GM23338 (cell line): ENCODE measurements around the gene UBQLN2. TPM values are rescaled to one million over a fixed set of nuclear protein-coding genes. Genes with fewer than 3 reads are reported as not detected.
A peak's percentile ranks its signal among the peaks of the same experiment; 100 is the strongest.

Source experiments
- ATAC-seq: fragments of 200-7000 bp; cut with Tn5 transposase; 3 replicates; pipeline ENCODE4 v1.9.1; 2020
- DNase-seq: peaks from one replicate; pipeline ENCODE4 v3.0.0-alpha.2; 2015; ENCODE audit warnings: low spot score
- H2AFZ ChIP-seq: fragments of 200-600 bp; sonication (generic); 2 replicates; pipeline ENCODE4 v1.8.0; 2016; ENCODE audit warnings: antibody characterized with exemption, mild to moderate bottlenecking, moderate library complexity
- H3F3A ChIP-seq: fragments of 200-600 bp; sonication (generic); replicated peaks from 2 replicates; pipeline ENCODE4 v1.8.0; 2017; ENCODE audit warnings: antibody characterized with exemption, mixed run types, low read depth
- H3K27ac ChIP-seq: fragments of 200-600 bp; sonication (generic); 2 replicates; pipeline ENCODE4 v1.6.1; 2016; ENCODE audit warnings: low read depth
- H3K27me3 ChIP-seq: fragments of 200-600 bp; sonication (generic); 2 replicates; pipeline ENCODE4 v1.8.0; 2016; ENCODE audit warnings: mild to moderate bottlenecking, mixed run types, moderate library complexity; ENCODE audit not compliant: insufficient read depth
- H3K36me3 ChIP-seq: fragments of 200-600 bp; sonication (generic); 2 replicates; pipeline ENCODE4 v1.8.0; 2016; ENCODE audit warnings: mild to moderate bottlenecking; ENCODE audit not compliant: insufficient read depth
- H3K4me1 ChIP-seq: fragments of 200-600 bp; sonication (generic); 2 replicates; pipeline ENCODE4 v1.8.0; 2016; ENCODE audit warnings: mild to moderate bottlenecking, moderate library complexity; ENCODE audit not compliant: insufficient read depth
- H3K4me2 ChIP-seq: fragments of 200-600 bp; sonication (generic); 2 replicates; pipeline ENCODE4 v1.7.1; 2017; ENCODE audit warnings: mixed run types
- H3K4me3 ChIP-seq: fragments of 200-600 bp; sonication (generic); 2 replicates; pipeline ENCODE4 v1.6.1; 2016; ENCODE audit warnings: mixed run types
- H3K79me2 ChIP-seq: fragments of 200-600 bp; sonication (generic); replicated peaks from 2 replicates; pipeline ENCODE4 v1.8.0; 2017; ENCODE audit warnings: mild to moderate bottlenecking; ENCODE audit not compliant: insufficient read depth
- H3K9me2 ChIP-seq: fragments of 200-600 bp; sonication (generic); 2 replicates; pipeline ENCODE4 v1.8.0; 2017; ENCODE audit not compliant: insufficient read depth
- H4K20me1 ChIP-seq: fragments of 200-600 bp; sonication (generic); replicated peaks from 2 replicates; pipeline ENCODE4 v1.8.0; 2017; ENCODE audit warnings: mild to moderate bottlenecking; ENCODE audit not compliant: insufficient read depth
- H3K27ac Mint-ChIP-seq: 2 replicates; pipeline ENCODE4 v1.8.0; 2020; ENCODE audit warnings: inconsistent platforms, mild to moderate bottlenecking, moderate library complexity, mixed read lengths
- H3K27me3 Mint-ChIP-seq: 3 replicates; pipeline ENCODE4 v1.8.0; 2022; ENCODE audit warnings: low read depth, mild to moderate bottlenecking, moderate library complexity, mixed read lengths, inconsistent platforms; ENCODE audit not compliant: insufficient read depth, poor library complexity
- H3K36me3 Mint-ChIP-seq: 3 replicates; pipeline ENCODE4 v1.8.0; 2021; ENCODE audit warnings: low read depth, mild to moderate bottlenecking, inconsistent platforms, moderate library complexity, mixed read lengths
- H3K4me1 Mint-ChIP-seq: 3 replicates; pipeline ENCODE4 v1.8.0; 2020; ENCODE audit warnings: mild to moderate bottlenecking, inconsistent platforms, mixed read lengths
- H3K4me3 Mint-ChIP-seq: 3 replicates; pipeline ENCODE4 v1.8.0; 2021; ENCODE audit warnings: moderate library complexity, mild to moderate bottlenecking, inconsistent platforms, mixed read lengths
- H3K9me3 Mint-ChIP-seq: 3 replicates; pipeline ENCODE4 v1.8.0; 2020; ENCODE audit warnings: moderate library complexity, mild to moderate bottlenecking, inconsistent platforms, mixed read lengths
- CREB1 ChIP-seq: fragments of 250-450 bp; sonication (Bioruptor Pico); IDR thresholded peaks from 2 replicates; pipeline ENCODE4 v1.5.0; 2020; ENCODE audit warnings: low read depth, mild to moderate bottlenecking, moderate library complexity
- NANOG ChIP-seq: IDR thresholded peaks from 2 replicates; pipeline ENCODE4 v1.6.1; 2016; ENCODE audit warnings: antibody characterized with exemption, borderline replicate concordance
- POLR2AphosphoS5 ChIP-seq: IDR thresholded peaks from 2 replicates; pipeline ENCODE4 v1.6.1; 2016; ENCODE audit warnings: antibody characterized with exemption, low read depth
- STAT1 ChIP-seq: IDR thresholded peaks from one replicate; pipeline ENCODE4 v1.6.1; 2016; ENCODE audit warnings: antibody characterized with exemption; ENCODE audit not compliant: unreplicated experiment
- ZNF114 ChIP-seq: fragments of 250-450 bp; sonication (Bioruptor Pico); IDR thresholded peaks from 2 replicates; pipeline ENCODE4 v1.5.0; 2020; ENCODE audit warnings: mild to moderate bottlenecking, moderate library complexity
- ZNF331 ChIP-seq: fragments of 250-450 bp; sonication (Bioruptor Pico); IDR thresholded peaks from 2 replicates; pipeline ENCODE4 v1.5.0; 2020; ENCODE audit warnings: low read depth, mild to moderate bottlenecking, moderate library complexity
- polyA plus RNA-seq: library from polyadenylated mRNA; unstranded; fragments of >200 nt; fragmentation: Nextera tagmentation; extraction: Ambion mirVana; gene quantifications from 2 replicates; pipeline ENCODE4 v1.2.1, GENCODE V29; 2016
- total RNA-seq: library from RNA; depleted of rRNA; stranded (reverse); fragments of >200 nt; shearing (Covaris generic); gene quantifications from 2 replicates; pipeline ENCODE4 v1.2.3, GENCODE V29; 2014
- TF ChIP-seq, protein P1 (sequence below): fragments of 250-450 bp; sonication (Bioruptor Pico); IDR thresholded peaks from 2 replicates; pipeline ENCODE4 v1.5.0; 2020; ENCODE audit warnings: mild to moderate bottlenecking, moderate library complexity
- TF ChIP-seq, protein P2 (sequence below): IDR thresholded peaks from one replicate; pipeline ENCODE4 v1.6.1; 2018; ENCODE audit warnings: antibody characterized with exemption; ENCODE audit not compliant: unreplicated experiment

The UBQLN2 gene
- total and polyA plus RNA-seq, 2 experiments from 2014 or later, result 21.8 to 35.7 TPM

DNA sequence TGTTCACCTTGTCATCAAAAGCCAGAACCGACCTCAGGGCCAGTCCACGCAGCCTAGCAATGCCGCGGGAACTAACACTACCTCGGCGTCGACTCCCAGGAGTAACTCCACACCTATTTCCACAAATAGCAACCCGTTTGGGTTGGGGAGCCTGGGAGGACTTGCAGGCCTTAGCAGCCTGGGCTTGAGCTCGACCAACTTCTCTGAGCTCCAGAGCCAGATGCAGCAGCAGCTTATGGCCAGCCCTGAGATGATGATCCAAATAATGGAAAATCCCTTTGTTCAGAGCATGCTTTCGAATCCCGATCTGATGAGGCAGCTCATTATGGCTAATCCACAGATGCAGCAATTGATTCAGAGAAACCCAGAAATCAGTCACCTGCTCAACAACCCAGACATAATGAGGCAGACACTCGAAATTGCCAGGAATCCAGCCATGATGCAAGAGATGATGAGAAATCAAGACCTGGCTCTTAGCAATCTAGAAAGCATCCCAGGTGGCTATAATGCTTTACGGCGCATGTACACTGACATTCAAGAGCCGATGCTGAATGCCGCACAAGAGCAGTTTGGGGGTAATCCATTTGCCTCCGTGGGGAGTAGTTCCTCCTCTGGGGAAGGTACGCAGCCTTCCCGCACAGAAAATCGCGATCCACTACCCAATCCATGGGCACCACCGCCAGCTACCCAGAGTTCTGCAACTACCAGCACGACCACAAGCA, 898 bp downstream of the UBQLN2 start:
- peaks cover 17% of the 10 kb centered on the region for H3K36me3 Mint-ChIP-seq
- Histone ChIP-seq H3K27ac (no peak overlapping the region; the same call in 1 of the 2 replicates), H3K36me3 (no peaks in the 10 kb centered on the region; the same call in 1 of the 2 replicates), H3K9me2 (no peaks in the 10 kb centered on the region), H3F3A (no peaks in the 10 kb centered on the region), H3K4me2 (peak overlapping the region; percentile 89), H3K4me1 (peaks cover 23% of the 10 kb centered on the region), H4K20me1 (peaks cover 12% of the 10 kb centered on the region; the same call in 1 of the 2 replicates), H3K79me2 (peaks cover 51% of the 10 kb centered on the region), H3K27me3 (no peaks in the 10 kb centered on the region), H2AFZ (no peak overlapping the region), H3K4me3 (peak overlapping the region; percentile 83)
- peak overlapping the region; percentile 77 for H3K27ac Mint-ChIP-seq
- DNase-seq, result peak; percentile 3
- ATAC-seq, result peak; percentile 14; the same call in 2 of the 3 replicates
- H3K27me3 Mint-ChIP-seq, result no peaks in the 10 kb centered on the region
- peak overlapping the region; percentile 88 for H3K4me3 Mint-ChIP-seq
- no peaks in the 10 kb centered on the region for H3K9me3 Mint-ChIP-seq
- H3K4me1 Mint-ChIP-seq, result peaks cover 13% of the 10 kb centered on the region; the same call in 2 of the 3 replicates
- 0 out of 2 replicates have a peak, but pooled peaks have one; percentile 6 for TF ChIP-seq POLR2AphosphoS5
- TF ChIP-seq CREB1, result no peak

DNA sequence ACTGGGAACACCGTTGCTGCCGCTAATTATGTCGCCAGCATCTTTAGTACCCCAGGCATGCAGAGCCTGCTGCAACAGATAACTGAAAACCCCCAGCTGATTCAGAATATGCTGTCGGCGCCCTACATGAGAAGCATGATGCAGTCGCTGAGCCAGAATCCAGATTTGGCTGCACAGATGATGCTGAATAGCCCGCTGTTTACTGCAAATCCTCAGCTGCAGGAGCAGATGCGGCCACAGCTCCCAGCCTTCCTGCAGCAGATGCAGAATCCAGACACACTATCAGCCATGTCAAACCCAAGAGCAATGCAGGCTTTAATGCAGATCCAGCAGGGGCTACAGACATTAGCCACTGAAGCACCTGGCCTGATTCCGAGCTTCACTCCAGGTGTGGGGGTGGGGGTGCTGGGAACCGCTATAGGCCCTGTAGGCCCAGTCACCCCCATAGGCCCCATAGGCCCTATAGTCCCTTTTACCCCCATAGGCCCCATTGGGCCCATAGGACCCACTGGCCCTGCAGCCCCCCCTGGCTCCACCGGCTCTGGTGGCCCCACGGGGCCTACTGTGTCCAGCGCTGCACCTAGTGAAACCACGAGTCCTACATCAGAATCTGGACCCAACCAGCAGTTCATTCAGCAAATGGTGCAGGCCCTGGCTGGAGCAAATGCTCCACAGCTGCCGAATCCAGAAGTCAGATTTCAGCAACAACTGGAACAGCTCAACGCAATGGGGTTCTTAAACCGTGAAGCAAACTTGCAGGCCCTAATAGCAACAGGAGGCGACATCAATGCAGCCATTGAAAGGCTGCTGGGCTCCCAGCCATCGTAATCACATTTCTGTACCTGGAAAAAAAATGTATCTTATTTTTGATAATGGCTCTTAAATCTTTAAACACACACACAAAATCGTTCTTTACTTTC, 1.8 kb downstream of the UBQLN2 start:
- no peak overlapping the region for H3K27ac Mint-ChIP-seq
- H3K4me2 ChIP-seq, result peak overlapping the region; percentile 89
- no peak overlapping the region for H3K27ac ChIP-seq
- H3K79me2 ChIP-seq, result peaks cover 51% of the 10 kb centered on the region
- H3K4me3 Mint-ChIP-seq, result peak overlapping the region; percentile 88
- H3K27me3 ChIP-seq, result no peaks in the 10 kb centered on the region
- H3K4me1 ChIP-seq, result peaks cover 23% of the 10 kb centered on the region
- H3K27me3 Mint-ChIP-seq, result no peaks in the 10 kb centered on the region
- H3F3A ChIP-seq, result no peaks in the 10 kb centered on the region
- peaks cover 17% of the 10 kb centered on the region for H3K36me3 Mint-ChIP-seq
- ATAC-seq, result peak; percentile 15; the same call in 2 of the 3 replicates
- peaks cover 13% of the 10 kb centered on the region; the same call in 2 of the 3 replicates for H3K4me1 Mint-ChIP-seq
- peak; percentile 1 for DNase-seq
- peak overlapping the region; percentile 83 for H3K4me3 ChIP-seq
- no peaks in the 10 kb centered on the region for H3K9me2 ChIP-seq
- no peak overlapping the region for H2AFZ ChIP-seq
- H3K36me3 ChIP-seq, result no peaks in the 10 kb centered on the region; the same call in 1 of the 2 replicates
- H3K9me3 Mint-ChIP-seq, result no peaks in the 10 kb centered on the region
- peaks cover 12% of the 10 kb centered on the region; the same call in 1 of the 2 replicates for H4K20me1 ChIP-seq
- TF ChIP-seq ZNF114 (no peak), NANOG (no peak), CREB1 (no peak), ZNF331 (no peak), STAT1 (no peak)
- TF ChIP-seq, protein P1, sequence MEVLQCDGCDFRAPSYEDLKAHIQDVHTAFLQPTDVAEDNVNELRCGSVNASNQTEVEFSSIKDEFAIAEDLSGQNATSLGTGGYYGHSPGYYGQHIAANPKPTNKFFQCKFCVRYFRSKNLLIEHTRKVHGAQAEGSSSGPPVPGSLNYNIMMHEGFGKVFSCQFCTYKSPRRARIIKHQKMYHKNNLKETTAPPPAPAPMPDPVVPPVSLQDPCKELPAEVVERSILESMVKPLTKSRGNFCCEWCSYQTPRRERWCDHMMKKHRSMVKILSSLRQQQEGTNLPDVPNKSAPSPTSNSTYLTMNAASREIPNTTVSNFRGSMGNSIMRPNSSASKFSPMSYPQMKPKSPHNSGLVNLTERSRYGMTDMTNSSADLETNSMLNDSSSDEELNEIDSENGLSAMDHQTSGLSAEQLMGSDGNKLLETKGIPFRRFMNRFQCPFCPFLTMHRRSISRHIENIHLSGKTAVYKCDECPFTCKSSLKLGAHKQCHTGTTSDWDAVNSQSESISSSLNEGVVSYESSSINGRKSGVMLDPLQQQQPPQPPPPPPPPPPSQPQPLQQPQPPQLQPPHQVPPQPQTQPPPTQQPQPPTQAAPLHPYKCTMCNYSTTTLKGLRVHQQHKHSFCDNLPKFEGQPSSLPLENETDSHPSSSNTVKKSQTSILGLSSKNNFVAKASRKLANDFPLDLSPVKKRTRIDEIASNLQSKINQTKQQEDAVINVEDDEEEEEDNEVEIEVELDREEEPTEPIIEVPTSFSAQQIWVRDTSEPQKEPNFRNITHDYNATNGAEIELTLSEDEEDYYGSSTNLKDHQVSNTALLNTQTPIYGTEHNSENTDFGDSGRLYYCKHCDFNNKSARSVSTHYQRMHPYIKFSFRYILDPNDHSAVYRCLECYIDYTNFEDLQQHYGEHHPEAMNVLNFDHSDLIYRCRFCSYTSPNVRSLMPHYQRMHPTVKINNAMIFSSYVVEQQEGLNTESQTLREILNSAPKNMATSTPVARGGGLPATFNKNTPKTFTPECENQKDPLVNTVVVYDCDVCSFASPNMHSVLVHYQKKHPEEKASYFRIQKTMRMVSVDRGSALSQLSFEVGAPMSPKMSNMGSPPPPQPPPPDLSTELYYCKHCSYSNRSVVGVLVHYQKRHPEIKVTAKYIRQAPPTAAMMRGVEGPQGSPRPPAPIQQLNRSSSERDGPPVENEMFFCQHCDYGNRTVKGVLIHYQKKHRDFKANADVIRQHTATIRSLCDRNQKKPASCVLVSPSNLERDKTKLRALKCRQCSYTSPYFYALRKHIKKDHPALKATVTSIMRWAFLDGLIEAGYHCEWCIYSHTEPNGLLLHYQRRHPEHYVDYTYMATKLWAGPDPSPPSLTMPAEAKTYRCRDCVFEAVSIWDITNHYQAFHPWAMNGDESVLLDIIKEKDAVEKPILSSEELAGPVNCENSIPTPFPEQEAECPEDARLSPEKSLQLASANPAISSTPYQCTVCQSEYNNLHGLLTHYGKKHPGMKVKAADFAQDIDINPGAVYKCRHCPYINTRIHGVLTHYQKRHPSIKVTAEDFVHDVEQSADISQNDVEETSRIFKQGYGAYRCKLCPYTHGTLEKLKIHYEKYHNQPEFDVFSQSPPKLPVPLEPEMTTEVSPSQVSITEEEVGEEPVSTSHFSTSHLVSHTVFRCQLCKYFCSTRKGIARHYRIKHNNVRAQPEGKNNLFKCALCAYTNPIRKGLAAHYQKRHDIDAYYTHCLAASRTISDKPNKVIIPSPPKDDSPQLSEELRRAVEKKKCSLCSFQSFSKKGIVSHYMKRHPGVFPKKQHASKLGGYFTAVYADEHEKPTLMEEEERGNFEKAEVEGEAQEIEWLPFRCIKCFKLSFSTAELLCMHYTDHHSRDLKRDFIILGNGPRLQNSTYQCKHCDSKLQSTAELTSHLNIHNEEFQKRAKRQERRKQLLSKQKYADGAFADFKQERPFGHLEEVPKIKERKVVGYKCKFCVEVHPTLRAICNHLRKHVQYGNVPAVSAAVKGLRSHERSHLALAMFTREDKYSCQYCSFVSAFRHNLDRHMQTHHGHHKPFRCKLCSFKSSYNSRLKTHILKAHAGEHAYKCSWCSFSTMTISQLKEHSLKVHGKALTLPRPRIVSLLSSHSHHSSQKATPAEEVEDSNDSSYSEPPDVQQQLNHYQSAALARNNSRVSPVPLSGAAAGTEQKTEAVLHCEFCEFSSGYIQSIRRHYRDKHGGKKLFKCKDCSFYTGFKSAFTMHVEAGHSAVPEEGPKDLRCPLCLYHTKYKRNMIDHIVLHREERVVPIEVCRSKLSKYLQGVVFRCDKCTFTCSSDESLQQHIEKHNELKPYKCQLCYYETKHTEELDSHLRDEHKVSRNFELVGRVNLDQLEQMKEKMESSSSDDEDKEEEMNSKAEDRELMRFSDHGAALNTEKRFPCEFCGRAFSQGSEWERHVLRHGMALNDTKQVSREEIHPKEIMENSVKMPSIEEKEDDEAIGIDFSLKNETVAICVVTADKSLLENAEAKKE (CRISPR knock-in tag), result no peak
- TF ChIP-seq, protein P2, sequence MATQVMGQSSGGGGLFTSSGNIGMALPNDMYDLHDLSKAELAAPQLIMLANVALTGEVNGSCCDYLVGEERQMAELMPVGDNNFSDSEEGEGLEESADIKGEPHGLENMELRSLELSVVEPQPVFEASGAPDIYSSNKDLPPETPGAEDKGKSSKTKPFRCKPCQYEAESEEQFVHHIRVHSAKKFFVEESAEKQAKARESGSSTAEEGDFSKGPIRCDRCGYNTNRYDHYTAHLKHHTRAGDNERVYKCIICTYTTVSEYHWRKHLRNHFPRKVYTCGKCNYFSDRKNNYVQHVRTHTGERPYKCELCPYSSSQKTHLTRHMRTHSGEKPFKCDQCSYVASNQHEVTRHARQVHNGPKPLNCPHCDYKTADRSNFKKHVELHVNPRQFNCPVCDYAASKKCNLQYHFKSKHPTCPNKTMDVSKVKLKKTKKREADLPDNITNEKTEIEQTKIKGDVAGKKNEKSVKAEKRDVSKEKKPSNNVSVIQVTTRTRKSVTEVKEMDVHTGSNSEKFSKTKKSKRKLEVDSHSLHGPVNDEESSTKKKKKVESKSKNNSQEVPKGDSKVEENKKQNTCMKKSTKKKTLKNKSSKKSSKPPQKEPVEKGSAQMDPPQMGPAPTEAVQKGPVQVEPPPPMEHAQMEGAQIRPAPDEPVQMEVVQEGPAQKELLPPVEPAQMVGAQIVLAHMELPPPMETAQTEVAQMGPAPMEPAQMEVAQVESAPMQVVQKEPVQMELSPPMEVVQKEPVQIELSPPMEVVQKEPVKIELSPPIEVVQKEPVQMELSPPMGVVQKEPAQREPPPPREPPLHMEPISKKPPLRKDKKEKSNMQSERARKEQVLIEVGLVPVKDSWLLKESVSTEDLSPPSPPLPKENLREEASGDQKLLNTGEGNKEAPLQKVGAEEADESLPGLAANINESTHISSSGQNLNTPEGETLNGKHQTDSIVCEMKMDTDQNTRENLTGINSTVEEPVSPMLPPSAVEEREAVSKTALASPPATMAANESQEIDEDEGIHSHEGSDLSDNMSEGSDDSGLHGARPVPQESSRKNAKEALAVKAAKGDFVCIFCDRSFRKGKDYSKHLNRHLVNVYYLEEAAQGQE, result no peak
